Loucy (cell line): ENCODE measurements around the gene CLEC12A.
A peak's percentile ranks its signal among the peaks of the same experiment; 100 is the strongest.

Source experiments
- H2AFZ ChIP-seq: fragments of 200-600 bp; sonication (generic); 2 replicates; pipeline ENCODE4 v1.6.0; 2016; ENCODE audit warnings: antibody characterized with exemption, mild to moderate bottlenecking, low read length, moderate library complexity
- H3F3A ChIP-seq: fragments of 200-600 bp; 2 replicates; pipeline ENCODE4 v1.6.0; 2016; ENCODE audit warnings: antibody characterized with exemption, low read depth, mild to moderate bottlenecking
- H3K27me3 ChIP-seq: fragments of 200-600 bp; sonication (generic); 2 replicates; pipeline ENCODE4 v1.6.1; 2014; ENCODE audit warnings: low read length, mild to moderate bottlenecking; ENCODE audit not compliant: insufficient read depth, poor library complexity, severe bottlenecking
- H3K36me3 ChIP-seq: fragments of 200-600 bp; sonication (generic); 2 replicates; pipeline ENCODE4 v1.6.1; 2016; ENCODE audit warnings: low read length; ENCODE audit not compliant: insufficient read depth
- H3K4me1 ChIP-seq: fragments of 200-600 bp; sonication (generic); 2 replicates; pipeline ENCODE4 v1.5.1; 2014; ENCODE audit warnings: low read length, mild to moderate bottlenecking; ENCODE audit not compliant: insufficient read depth, poor library complexity, severe bottlenecking
- H3K4me2 ChIP-seq: fragments of 200-600 bp; sonication (generic); 2 replicates; pipeline ENCODE4 v1.6.0; 2014; ENCODE audit warnings: antibody characterized with exemption, low read length, low read depth, mild to moderate bottlenecking; ENCODE audit not compliant: poor library complexity, severe bottlenecking
- H3K4me3 ChIP-seq: fragments of 200-600 bp; sonication (generic); 2 replicates; pipeline ENCODE4 v1.5.1; 2014; ENCODE audit warnings: low read length, mild to moderate bottlenecking, mixed read lengths; ENCODE audit not compliant: poor library complexity, severe bottlenecking
- H3K79me2 ChIP-seq: fragments of 200-600 bp; sonication (generic); 2 replicates; pipeline ENCODE4 v1.6.1; 2014; ENCODE audit warnings: low read length; ENCODE audit not compliant: insufficient read depth
- H3K9ac ChIP-seq: fragments of 200-600 bp; sonication (generic); 2 replicates; pipeline ENCODE4 v1.6.0; 2014; ENCODE audit warnings: mild to moderate bottlenecking, low read depth, low read length, moderate library complexity; ENCODE audit not compliant: poor library complexity, severe bottlenecking
- H3K9me2 ChIP-seq: fragments of 200-600 bp; sonication (generic); replicated peaks from 2 replicates; pipeline ENCODE4 v1.6.1; 2016; ENCODE audit warnings: low read depth, low read length, mixed read lengths
- H3K9me3 ChIP-seq: fragments of 200-600 bp; sonication (generic); 2 replicates; pipeline ENCODE4 v1.6.1; 2014; ENCODE audit warnings: mild to moderate bottlenecking, antibody characterized with exemption, low read length, low read depth; ENCODE audit not compliant: insufficient read depth
- H4K20me1 ChIP-seq: fragments of 200-600 bp; sonication (generic); 2 replicates; pipeline ENCODE4 v1.6.0; 2014; ENCODE audit warnings: antibody characterized with exemption, low read length, mild to moderate bottlenecking; ENCODE audit not compliant: insufficient read depth, poor library complexity, severe bottlenecking
- CTCF ChIP-seq: fragments of 200-600 bp; sonication (generic); conservative IDR thresholded peaks from 2 replicates; pipeline ENCODE4 v1.5.1; 2014; ENCODE audit warnings: mild to moderate bottlenecking, antibody characterized with exemption, low read length
- EZH2phosphoT487 ChIP-seq: fragments of 200-600 bp; IDR thresholded peaks from 2 replicates; pipeline ENCODE4 v1.6.1; 2018; ENCODE audit warnings: antibody characterized with exemption, mild to moderate bottlenecking, moderate library complexity, borderline replicate concordance

Gene CLEC12A

GRCh38 chr12:10033783-10034545, 62.8 kb downstream of the CLEC12A start:
- H3K9ac ChIP-seq: no peak overlapping the region
- no peaks in the 10 kb centered on the region for H3K4me1 ChIP-seq
- no peak overlapping the region for H3K4me2 ChIP-seq
- no peaks in the 10 kb centered on the region for H3K79me2 ChIP-seq
- TF ChIP-seq CTCF: peak; percentile 64
- no peak for TF ChIP-seq EZH2phosphoT487
- H2AFZ ChIP-seq: no peak overlapping the region
- no peaks in the 10 kb centered on the region for H4K20me1 ChIP-seq
- H3K9me3 ChIP-seq: no peaks in the 10 kb centered on the region
- H3K9me2 ChIP-seq: no peaks in the 10 kb centered on the region
- H3K36me3 ChIP-seq: no peaks in the 10 kb centered on the region
- H3F3A ChIP-seq: no peaks in the 10 kb centered on the region
- H3K27me3 ChIP-seq: no peaks in the 10 kb centered on the region
- no peak overlapping the region for H3K4me3 ChIP-seq
